Muscle layer of colon (tissue), 2 donors: ENCODE results near the gene VN1R5.

Experiments
- H3K27ac ChIP-seq: one replicate; pipeline ENCODE4 v1.7.0; 2013; ENCODE audit warnings: low read depth, mild to moderate bottlenecking, low read length, moderate library complexity
- H3K27me3 ChIP-seq, 2 donors: one replicate each; pipeline ENCODE4 v1.7.0; 2013; ENCODE audit warnings: low read length in 2 of 2, mild to moderate bottlenecking in 2 of 2; ENCODE audit not compliant: insufficient read depth in 2 of 2, control insufficient read depth in 1 of 2
- H3K36me3 ChIP-seq: one replicate; pipeline ENCODE4 v1.7.0; 2013; ENCODE audit warnings: mild to moderate bottlenecking, low read length; ENCODE audit not compliant: insufficient read depth
- H3K4me1 ChIP-seq: one replicate; pipeline ENCODE4 v1.7.0; 2013; ENCODE audit warnings: mild to moderate bottlenecking, low read length; ENCODE audit not compliant: insufficient read depth
- H3K4me3 ChIP-seq, 2 donors: one replicate each; pipeline ENCODE4 v1.7.0; 2013; ENCODE audit warnings: low read length in 2 of 2, low read depth in 1 of 2, mild to moderate bottlenecking in 1 of 2, moderate library complexity in 1 of 2
- H3K9ac ChIP-seq: one replicate; pipeline ENCODE4 v1.7.0; 2013; ENCODE audit warnings: low read length
- H3K9me3 ChIP-seq: one replicate; pipeline ENCODE4 v1.7.0; 2013; ENCODE audit warnings: mild to moderate bottlenecking, low read length
- donor health status: abdominal sarcoma.
- donor health status: Adenocarcinoma of cecum.

Gene VN1R5

DNA sequence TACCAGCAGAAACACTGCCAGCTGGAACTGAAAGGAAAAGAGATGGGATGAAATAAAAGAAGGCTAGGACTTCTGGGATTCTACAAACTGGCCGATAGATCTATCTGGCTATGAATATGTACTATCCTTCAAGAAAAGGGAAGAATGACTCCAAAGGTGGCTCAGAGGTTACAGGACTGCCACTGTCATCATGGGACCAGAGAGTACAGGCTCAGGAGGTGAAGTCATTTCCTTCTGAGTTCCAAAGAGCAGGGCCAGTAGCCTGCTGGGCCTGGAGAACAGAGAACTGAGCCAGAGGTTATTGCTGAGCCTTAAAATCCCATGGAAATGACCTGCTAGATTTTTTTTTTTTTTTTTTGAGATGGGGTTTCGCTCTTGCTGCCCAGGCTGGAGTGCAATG is 48.2 kb downstream of the VN1R5 start:
- no peaks in the 10 kb centered on the region for H3K4me1 ChIP-seq
- H3K9me3 ChIP-seq = no peaks in the 10 kb centered on the region
- no peaks in the 10 kb centered on the region for H3K27me3 ChIP-seq
- no peak overlapping the region for H3K4me3 ChIP-seq
- H3K9ac ChIP-seq = no peak overlapping the region
- H3K36me3 ChIP-seq = peaks cover 57% of the 10 kb centered on the region
- no peak overlapping the region for H3K27ac ChIP-seq
